ENCODE measurements around the gene LPIN1.

The LPIN1 gene

GRCh38 chr2:11863513-11864328 is 117.3 kb downstream of the LPIN1 start:
- DNase-seq (ENCODE audit: low read depth in 4 of 4, low spot score in 1 of 4) = peak; percentile 37 to 58 (median 50)

- DNase-seq (ENCODE audit: low read depth in 4 of 4, low spot score in 1 of 4) = no peak
Observed at GRCh38 chr2:11864724-11865123, 118.3 kb downstream of the LPIN1 start.

GRCh38 chr2:11865378-11865777 is 118.9 kb downstream of the LPIN1 start:
- DNase-seq (ENCODE audit: low read depth in 4 of 4, low spot score in 1 of 4) = no peak

GRCh38 chr2:11865805-11866204 is 119.4 kb downstream of the LPIN1 start:
- DNase-seq (ENCODE audit: low read depth in 4 of 4, low spot score in 1 of 4) = no peak

- DNase-seq (ENCODE audit: low read depth in 4 of 4, low spot score in 1 of 4) = no peak
Observed at GRCh38 chr2:11866358-11867335, 120.2 kb downstream of the LPIN1 start.

- DNase-seq (ENCODE audit: low read depth in 4 of 4, low spot score in 1 of 4) = no peak
Observed at GRCh38 chr2:11867926-11868325, 121.5 kb downstream of the LPIN1 start.

- DNase-seq (ENCODE audit: low read depth in 4 of 4, low spot score in 1 of 4) = no peak
Observed at GRCh38 chr2:11869391-11869991, 123.1 kb downstream of the LPIN1 start.

GRCh38 chr2:11870064-11870463 is 123.6 kb downstream of the LPIN1 start:
- DNase-seq (ENCODE audit: low read depth in 4 of 4, low spot score in 1 of 4) = no peak

GRCh38 chr2:11870584-11870983 is 124.2 kb downstream of the LPIN1 start:
- no peak for DNase-seq (ENCODE audit: low read depth in 4 of 4, low spot score in 1 of 4)

GRCh38 chr2:11871421-11871820 is 125.0 kb downstream of the LPIN1 start:
- DNase-seq (ENCODE audit: low read depth in 4 of 4, low spot score in 1 of 4) = no peak

GRCh38 chr2:11872247-11872947 is 126.0 kb downstream of the LPIN1 start:
- no peak for DNase-seq (ENCODE audit: low read depth in 4 of 4, low spot score in 1 of 4)

GRCh38 chr2:11872948-11873269 is 126.5 kb downstream of the LPIN1 start:
- DNase-seq (ENCODE audit: low read depth in 4 of 4, low spot score in 1 of 4) = no peak

- no peak for DNase-seq (ENCODE audit: low read depth in 4 of 4, low spot score in 1 of 4)
Observed at GRCh38 chr2:11873356-11874154, 127.1 kb downstream of the LPIN1 start.

GRCh38 chr2:11874861-11875260 is 128.4 kb downstream of the LPIN1 start:
- DNase-seq (ENCODE audit: low read depth in 4 of 4, low spot score in 1 of 4) = no peak

GRCh38 chr2:11875481-11875880 is 129.0 kb downstream of the LPIN1 start:
- no peak for DNase-seq (ENCODE audit: low read depth in 4 of 4, low spot score in 1 of 4)

- DNase-seq (ENCODE audit: low read depth in 4 of 4, low spot score in 1 of 4) = no peak
Observed at GRCh38 chr2:11876436-11876835, 130.0 kb downstream of the LPIN1 start.

- DNase-seq (ENCODE audit: low read depth in 4 of 4, low spot score in 1 of 4) = no peak
Observed at GRCh38 chr2:11876889-11877288, 130.5 kb downstream of the LPIN1 start.

All from stimulated activated CD4-positive, alpha-beta T cell treated with anti-CD3 and anti-CD28 coated beads, Interleukin-1b, Interleukin-23, amount 100 ng/mL, for 24 hours (primary cell).